Measurements from ENCODE around the gene ZNF609. TPM values are rescaled to one million over a fixed set of nuclear protein-coding genes. Genes with fewer than 3 reads are reported as not detected.

ZNF609 gene
- total RNA-seq, 2 donors from 2014 or later = 52.3 to 54.8 TPM

GRCh38 chr15:64500695-64501395 lies 40.5 kb downstream of the ZNF609 start:
- TF ChIP-seq CTCF (conservative IDR thresholded peaks at IDR 0.05) = no peak
- DNase-seq = no peak
- Histone ChIP-seq H3K27ac (ENCODE audit: low read depth, low read length) (no peak overlapping the region), H3K9me3 (ENCODE audit: control insufficient read depth, low read length) (no peaks in the 10 kb centered on the region), H3K4me1 (ENCODE audit: control insufficient read depth, insufficient read depth, low read length) (peaks cover 4% of the 10 kb centered on the region), H3K4me3 (ENCODE audit: low read length) (no peak overlapping the region), H3K36me3 (ENCODE audit: control insufficient read depth, insufficient read depth, low read length) (peaks cover 70% of the 10 kb centered on the region), H3K27me3 (ENCODE audit: control insufficient read depth, insufficient read depth, low read length, poor library complexity, severe bottlenecking) (no peaks in the 10 kb centered on the region), H3K9ac (ENCODE audit: extremely low read depth, low read length, poor library complexity, severe bottlenecking) (no peak overlapping the region)
- peaks cover 7% of the 10 kb centered on the region for H3K4me1 Mint-ChIP-seq
- no peak overlapping the region for H3K27ac Mint-ChIP-seq
- H3K9me3 Mint-ChIP-seq = no peaks in the 10 kb centered on the region
- H3K36me3 Mint-ChIP-seq (ENCODE audit: low read depth) = peaks cover 51% of the 10 kb centered on the region
- H3K27me3 Mint-ChIP-seq (ENCODE audit: insufficient read depth) = no peaks in the 10 kb centered on the region
- 60 to 82% methylated on average over 2 to 3 of the region's 3 CpGs for WGBS, 2 experiments (ENCODE audit: insufficient coverage in 1 of 2, insufficient read length in 1 of 2)
- no peak overlapping the region for H3K4me3 Mint-ChIP-seq

GRCh38 chr15:64501396-64501715 lies 41.0 kb downstream of the ZNF609 start:
- Histone ChIP-seq H3K4me1 (ENCODE audit: control insufficient read depth, insufficient read depth, low read length) (peaks cover 4% of the 10 kb centered on the region), H3K9ac (ENCODE audit: extremely low read depth, low read length, poor library complexity, severe bottlenecking) (no peak overlapping the region), H3K9me3 (ENCODE audit: control insufficient read depth, low read length) (no peaks in the 10 kb centered on the region), H3K27ac (ENCODE audit: low read depth, low read length) (no peak overlapping the region), H3K4me3 (ENCODE audit: low read length) (no peak overlapping the region), H3K27me3 (ENCODE audit: control insufficient read depth, insufficient read depth, low read length, poor library complexity, severe bottlenecking) (no peaks in the 10 kb centered on the region), H3K36me3 (ENCODE audit: control insufficient read depth, insufficient read depth, low read length) (peaks cover 65% of the 10 kb centered on the region)
- no peak overlapping the region for H3K27ac Mint-ChIP-seq
- H3K4me1 Mint-ChIP-seq = peaks cover 7% of the 10 kb centered on the region
- no peaks in the 10 kb centered on the region for H3K9me3 Mint-ChIP-seq
- no peak for TF ChIP-seq CTCF (conservative IDR thresholded peaks at IDR 0.05)
- peaks cover 48% of the 10 kb centered on the region for H3K36me3 Mint-ChIP-seq (ENCODE audit: low read depth)
- no peaks in the 10 kb centered on the region for H3K27me3 Mint-ChIP-seq (ENCODE audit: insufficient read depth)
- no peak overlapping the region for H3K4me3 Mint-ChIP-seq
- WGBS, 2 experiments (ENCODE audit: insufficient coverage in 1 of 2, insufficient read length in 1 of 2) = 100% methylated on average over 1 of the region's 1 CpG; no CpG with 5 or more reads in 1 of the 2 experiments
- DNase-seq = no peak

GRCh38 chr15:64502151-64502550 lies 41.8 kb downstream of the ZNF609 start:
- H3K36me3 Mint-ChIP-seq (ENCODE audit: low read depth) = peaks cover 50% of the 10 kb centered on the region
- TF ChIP-seq CTCF (conservative IDR thresholded peaks at IDR 0.05) = no peak
- peak overlapping the region; percentile 41 for H3K27ac ChIP-seq (ENCODE audit: low read depth, low read length)

More at GRCh38 chr15:64502151-64502550, 41.8 kb downstream of the ZNF609 start:
- no peaks in the 10 kb centered on the region for H3K9me3 ChIP-seq (ENCODE audit: control insufficient read depth, low read length)
- peaks cover 63% of the 10 kb centered on the region for H3K36me3 ChIP-seq (ENCODE audit: control insufficient read depth, insufficient read depth, low read length)
- H3K27ac Mint-ChIP-seq = no peak overlapping the region
- no peaks in the 10 kb centered on the region for H3K27me3 Mint-ChIP-seq (ENCODE audit: insufficient read depth)
- H3K9ac ChIP-seq (ENCODE audit: extremely low read depth, low read length, poor library complexity, severe bottlenecking) = no peak overlapping the region
- no peak overlapping the region for H3K4me3 ChIP-seq (ENCODE audit: low read length)
- peaks cover 4% of the 10 kb centered on the region for H3K4me1 ChIP-seq (ENCODE audit: control insufficient read depth, insufficient read depth, low read length)
- H3K9me3 Mint-ChIP-seq = no peaks in the 10 kb centered on the region
- no peak for DNase-seq
- no peak overlapping the region for H3K4me3 Mint-ChIP-seq
- 95 to 100% methylated on average over 2 of the region's 2 CpGs for WGBS, 2 experiments (ENCODE audit: insufficient coverage in 1 of 2, insufficient read length in 1 of 2)
- peaks cover 7% of the 10 kb centered on the region for H3K4me1 Mint-ChIP-seq
- no peaks in the 10 kb centered on the region for H3K27me3 ChIP-seq (ENCODE audit: control insufficient read depth, insufficient read depth, low read length, poor library complexity, severe bottlenecking)
